GM21447 (cell line): Measurements from ENCODE around the gene SCAPER.

Experiments used
- ATAC-seq: cut with Tn5 transposase; IDR thresholded peaks from one replicate; pipeline ENCODE4 v1.9.1; 2021; ENCODE audit not compliant: unreplicated experiment

Gene SCAPER, protein sequence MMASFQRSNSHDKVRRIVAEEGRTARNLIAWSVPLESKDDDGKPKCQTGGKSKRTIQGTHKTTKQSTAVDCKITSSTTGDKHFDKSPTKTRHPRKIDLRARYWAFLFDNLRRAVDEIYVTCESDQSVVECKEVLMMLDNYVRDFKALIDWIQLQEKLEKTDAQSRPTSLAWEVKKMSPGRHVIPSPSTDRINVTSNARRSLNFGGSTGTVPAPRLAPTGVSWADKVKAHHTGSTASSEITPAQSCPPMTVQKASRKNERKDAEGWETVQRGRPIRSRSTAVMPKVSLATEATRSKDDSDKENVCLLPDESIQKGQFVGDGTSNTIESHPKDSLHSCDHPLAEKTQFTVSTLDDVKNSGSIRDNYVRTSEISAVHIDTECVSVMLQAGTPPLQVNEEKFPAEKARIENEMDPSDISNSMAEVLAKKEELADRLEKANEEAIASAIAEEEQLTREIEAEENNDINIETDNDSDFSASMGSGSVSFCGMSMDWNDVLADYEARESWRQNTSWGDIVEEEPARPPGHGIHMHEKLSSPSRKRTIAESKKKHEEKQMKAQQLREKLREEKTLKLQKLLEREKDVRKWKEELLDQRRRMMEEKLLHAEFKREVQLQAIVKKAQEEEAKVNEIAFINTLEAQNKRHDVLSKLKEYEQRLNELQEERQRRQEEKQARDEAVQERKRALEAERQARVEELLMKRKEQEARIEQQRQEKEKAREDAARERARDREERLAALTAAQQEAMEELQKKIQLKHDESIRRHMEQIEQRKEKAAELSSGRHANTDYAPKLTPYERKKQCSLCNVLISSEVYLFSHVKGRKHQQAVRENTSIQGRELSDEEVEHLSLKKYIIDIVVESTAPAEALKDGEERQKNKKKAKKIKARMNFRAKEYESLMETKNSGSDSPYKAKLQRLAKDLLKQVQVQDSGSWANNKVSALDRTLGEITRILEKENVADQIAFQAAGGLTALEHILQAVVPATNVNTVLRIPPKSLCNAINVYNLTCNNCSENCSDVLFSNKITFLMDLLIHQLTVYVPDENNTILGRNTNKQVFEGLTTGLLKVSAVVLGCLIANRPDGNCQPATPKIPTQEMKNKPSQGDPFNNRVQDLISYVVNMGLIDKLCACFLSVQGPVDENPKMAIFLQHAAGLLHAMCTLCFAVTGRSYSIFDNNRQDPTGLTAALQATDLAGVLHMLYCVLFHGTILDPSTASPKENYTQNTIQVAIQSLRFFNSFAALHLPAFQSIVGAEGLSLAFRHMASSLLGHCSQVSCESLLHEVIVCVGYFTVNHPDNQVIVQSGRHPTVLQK (N-terminal part only)

DNA sequence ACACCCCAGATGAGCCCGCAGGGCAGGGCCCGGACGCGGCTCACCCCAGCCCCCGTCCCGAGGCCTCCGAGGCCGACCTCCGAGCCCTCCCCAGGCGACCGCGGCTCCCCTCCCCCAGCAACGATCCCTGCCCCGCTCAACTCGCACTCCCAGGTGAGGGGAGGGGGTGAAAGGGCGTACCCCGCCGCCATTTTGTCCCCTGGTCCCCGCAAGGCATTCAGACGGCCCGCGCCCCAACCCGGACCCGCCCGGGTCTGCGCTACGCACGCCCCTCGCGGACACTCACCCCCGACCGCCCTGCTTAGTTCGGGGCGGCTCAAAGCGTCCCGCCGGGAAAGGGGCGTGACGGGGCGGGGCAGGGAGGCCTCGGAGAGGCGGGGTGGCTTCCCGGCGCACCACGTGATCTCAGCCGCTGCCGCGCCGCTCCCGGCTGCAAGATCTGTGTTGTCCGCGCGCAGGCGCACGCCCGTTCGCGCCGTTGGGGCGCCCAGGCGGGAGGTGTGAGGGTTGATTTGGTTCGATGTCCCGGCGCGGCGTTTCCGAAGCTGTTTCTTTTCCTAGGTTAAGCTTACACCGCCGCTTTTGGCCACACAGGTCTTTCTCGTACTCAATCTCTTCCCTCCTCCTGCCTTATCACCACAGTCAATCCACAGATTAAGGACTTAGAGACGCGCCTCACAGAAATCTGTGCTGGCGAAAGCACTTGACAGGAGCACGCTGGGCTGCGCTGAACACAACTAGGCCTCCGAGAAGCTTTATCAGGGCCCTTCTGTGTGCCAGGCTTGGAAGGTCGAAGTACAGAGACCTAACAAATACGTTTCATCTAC is at the start of gene SCAPER:
Gene SCAPER (minus strand): TSS at position 328 of the 827 bp plus-strand sequence. CDS start 21,523 bp downstream, outside the sequence.
- peak; percentile 78 for ATAC-seq

DNA sequence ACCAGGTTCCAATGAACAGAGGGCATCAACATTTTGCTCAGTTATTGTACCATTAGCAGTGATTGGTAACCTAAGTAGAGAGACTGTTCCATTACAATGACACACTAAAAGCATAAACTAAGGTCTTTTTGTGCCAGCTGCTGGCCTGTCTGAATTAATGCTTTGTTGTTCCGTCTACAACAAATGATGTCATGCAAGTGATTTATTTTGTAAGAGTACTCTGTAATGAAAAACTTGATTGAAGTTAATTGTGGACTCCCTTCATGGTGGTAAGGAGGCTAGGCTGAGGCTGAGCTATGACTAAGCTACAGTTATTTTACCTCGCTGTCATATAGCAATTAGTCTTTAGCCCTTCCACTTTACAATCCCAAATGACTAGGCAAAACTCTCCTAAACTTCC is 49.6 kb upstream of the SCAPER start:
- no peak for ATAC-seq

DNA sequence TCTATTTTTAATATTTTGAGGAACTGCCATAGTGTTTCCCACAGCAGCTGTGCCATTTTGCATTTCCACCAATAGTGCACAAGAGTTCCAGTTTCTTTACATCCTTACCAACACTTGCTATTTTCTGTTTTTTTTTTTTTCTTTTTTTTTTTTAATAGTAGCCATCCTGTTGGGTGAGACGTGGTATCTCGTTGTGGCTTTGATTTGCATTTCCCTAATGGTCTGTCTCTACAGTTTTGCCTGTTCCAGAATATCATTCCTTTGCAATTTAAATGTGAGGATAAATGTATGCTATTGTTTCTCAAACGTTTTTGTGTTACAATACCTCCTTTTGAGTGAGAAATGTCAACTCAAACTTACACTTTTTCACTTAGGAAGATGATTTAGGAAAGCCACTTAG is 48.8 kb upstream of the SCAPER start:
- ATAC-seq, result no peak

DNA sequence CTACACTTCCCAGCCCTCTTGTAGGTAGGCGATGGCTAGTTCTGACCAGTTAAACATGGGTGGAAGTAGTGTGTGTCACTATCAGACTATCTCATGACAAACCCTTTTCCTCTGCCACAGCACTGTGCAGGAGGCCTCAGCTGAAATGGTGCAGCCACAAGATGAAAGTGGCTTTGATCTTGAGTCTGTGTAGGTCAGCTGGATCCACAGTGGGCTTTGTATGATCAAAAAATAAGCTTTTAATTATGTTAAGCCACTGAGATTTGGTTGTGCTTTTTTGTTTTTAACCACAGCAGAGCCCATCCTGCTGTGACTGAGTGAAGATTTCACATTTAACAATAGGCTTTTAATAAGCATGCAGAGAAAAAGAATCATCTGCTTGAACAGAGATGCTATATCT is 46.1 kb upstream of the SCAPER start:
- no peak for ATAC-seq

DNA sequence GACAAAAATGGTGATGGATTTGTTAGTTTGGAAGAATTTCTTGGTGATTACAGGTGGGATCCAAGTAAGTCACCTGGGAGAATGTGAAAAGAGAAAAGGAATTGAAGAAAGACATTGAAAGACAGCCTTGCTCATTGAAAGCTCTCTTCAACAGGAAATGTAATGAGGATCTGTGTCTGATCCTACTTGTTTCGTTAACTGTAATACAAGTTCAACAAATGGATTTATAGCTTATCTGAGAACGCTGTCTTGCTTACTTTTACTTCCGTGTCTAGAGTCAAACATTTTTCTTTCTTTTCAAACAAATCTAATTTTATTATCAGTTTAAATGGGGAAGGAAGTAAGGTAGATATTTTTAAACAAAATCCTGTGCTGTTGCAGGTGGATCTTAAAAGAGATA is 42.3 kb upstream of the SCAPER start:
- ATAC-seq, result no peak

DNA sequence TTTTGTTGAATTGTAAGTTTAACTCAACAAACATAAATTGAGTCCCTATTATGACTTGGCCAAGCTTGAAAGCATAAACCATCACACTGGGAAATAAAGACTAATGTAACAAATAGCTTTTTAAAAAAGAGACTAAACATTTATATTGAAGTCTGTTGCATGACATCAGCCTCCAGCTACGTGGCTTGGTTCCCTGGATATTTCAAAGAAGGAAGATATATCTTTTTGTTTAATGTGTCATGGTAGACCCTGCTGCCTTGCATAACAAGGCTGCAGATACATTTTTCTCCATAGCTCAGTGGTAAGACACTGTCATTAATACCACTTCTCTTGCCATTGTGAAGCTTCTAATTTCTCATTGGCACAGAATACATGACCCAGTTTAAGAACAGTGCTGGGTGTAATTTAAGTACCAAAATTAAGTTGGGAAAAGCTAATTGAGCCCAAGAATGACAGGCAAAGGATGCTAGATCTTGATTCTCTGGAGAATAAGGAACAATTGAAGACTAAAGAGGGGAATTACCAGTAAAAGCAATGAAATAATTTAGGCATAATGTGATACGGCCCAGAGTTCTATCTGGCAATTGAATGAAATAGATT is 40.5 kb upstream of the SCAPER start:
- no peak for ATAC-seq

DNA sequence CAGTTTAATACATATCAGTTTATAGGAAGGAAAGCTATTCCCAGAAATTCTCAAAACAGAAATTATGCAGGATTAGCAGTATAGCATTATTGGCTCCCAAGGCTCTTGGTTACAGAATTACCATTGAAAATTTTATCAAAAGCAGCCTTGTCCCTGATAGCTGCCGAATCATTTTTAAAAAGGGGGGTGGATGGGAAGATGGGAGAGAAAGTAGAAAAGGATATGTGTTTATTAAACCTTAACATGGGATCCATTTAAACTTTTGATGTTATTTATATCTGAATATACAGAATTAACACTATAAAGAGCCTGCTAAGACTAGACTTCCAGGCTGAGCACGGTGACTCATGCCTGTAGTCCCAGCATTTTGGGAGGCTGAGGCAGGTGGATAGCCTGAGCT is 37.2 kb upstream of the SCAPER start:
- ATAC-seq, result no peak

DNA sequence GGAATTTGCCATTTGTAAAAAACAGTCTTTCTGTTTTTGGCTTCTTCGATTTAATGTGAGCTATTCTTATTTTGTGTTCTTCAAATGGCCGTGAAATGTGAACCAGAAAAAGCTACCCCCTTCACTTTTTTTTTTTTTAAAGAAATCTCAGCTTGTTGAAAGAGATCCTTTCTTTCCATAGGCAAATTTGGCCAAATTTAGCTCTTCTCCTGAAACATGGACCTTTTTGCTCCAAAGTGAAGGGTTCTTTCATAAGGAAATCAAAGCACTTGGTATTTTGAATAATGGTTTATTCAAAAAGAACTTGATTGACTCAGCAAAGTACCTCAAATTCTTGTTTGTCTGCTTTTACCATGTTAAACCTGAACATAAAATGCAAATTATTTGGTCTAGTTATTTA is 36.5 kb upstream of the SCAPER start:
- ATAC-seq, result no peak

DNA sequence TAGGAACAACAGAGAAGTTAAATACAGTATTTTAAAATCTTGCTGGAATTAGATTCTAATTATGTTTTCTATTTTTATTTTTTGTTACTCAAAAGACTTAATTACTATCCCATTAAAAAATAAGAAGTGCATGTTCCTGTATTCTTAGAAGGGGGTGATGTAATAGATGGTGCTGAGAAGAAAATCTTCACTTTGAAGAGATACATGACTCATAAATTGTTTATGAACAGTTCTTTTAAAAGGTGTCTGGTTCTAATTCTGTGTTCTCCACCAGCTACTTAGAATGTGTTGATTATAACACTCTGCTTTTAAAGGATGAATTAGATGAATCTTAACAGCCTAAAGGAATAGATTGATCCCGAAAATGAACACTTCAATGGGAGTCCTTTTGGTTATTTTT is 34.6 kb upstream of the SCAPER start:
- no peak for ATAC-seq

DNA sequence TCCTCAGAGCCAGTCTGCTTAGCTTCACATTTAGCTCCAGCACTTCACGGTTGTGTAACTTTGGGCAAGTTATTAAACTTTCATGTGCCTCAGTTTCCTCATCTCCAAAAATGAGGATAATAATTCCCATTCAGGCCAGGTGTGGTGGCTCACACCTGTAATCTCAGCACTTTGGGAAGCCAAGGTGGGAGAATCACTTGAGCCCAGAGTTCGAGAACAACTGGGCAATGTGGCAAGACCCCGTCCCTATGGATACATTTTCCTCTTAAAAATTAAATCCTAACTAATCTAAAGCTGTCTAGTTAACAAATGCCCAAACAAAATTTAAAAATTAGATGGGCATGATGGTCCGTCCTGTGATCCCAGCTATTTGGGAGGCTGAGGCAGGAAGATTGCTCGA is 33.6 kb upstream of the SCAPER start:
- ATAC-seq, result no peak

DNA sequence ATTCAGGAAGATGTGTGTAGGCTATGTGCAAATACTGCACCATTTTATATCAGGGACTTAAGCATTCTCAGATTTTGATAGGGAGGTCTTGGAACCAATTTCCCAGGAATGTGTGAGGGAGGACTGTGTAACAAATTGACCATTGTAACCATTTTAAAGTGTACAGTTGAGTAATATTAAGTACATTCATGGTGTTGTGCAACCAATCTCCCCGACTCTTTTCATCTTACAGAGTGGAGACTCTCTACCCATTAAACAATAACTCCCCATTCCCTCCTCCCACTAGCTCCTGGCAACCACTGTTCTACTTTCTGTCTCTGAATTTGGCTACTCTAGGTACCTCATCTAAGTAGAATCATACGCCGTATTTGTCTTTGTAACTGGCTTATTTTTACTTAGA is 31.5 kb upstream of the SCAPER start:
- no peak for ATAC-seq

DNA sequence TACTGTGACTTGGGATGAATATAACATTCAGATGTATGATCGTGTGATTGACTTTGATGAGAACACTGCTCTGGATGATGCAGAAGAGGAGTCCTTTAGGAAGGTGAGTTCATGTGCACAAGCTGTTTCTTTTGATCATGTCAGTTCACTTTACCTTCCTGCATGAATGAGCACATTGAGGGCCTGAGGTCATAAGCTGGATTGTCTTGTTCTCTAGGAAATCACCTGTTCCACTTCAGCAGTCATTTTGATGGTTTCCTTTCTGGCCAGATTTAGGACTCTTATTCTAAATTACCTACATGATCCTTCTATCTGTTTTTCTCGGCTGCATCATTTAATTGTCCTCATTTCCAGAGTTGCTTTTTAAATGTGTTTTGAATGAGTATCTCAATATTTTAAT is 30.5 kb upstream of the SCAPER start:
- no peak for ATAC-seq

DNA sequence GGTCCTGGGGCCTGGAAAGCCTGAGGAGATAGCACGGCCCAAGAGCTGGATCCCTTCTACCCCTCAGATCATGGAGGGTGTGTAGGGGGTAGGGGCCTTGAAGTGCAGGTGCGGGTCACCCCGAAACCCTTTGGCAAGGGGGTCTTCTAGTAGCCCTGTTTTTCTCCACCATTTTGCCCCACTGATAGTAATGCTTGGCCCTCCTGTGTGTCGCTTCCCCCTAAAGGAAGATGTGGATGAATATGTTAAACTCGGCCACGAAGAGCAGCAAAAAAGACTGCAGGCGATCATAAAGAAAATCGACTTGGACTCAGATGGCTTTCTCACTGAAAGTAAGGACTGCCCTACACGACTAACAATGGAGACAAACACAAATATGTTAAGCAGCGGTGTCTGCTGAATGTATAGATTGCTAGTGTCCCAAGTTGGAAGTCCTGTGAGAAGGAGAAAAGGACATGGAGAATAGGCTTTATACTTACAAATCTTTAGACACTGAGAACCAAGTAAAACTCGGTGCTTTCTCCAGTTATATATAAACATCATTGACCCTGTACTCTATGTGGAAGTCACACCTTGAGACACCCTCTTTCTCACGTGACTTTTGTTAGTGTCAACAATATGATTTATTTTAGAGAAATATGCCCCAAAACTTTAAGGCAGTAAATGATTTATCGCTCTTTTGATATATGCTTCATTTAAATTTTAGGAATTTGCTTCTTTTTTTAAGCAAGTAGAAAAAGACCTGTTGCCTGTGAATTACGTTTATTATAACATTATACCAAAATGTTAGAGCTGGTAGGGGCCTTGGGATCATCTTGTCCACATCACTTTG is 27.2 kb upstream of the SCAPER start:
- ATAC-seq, result peak; percentile 6

DNA sequence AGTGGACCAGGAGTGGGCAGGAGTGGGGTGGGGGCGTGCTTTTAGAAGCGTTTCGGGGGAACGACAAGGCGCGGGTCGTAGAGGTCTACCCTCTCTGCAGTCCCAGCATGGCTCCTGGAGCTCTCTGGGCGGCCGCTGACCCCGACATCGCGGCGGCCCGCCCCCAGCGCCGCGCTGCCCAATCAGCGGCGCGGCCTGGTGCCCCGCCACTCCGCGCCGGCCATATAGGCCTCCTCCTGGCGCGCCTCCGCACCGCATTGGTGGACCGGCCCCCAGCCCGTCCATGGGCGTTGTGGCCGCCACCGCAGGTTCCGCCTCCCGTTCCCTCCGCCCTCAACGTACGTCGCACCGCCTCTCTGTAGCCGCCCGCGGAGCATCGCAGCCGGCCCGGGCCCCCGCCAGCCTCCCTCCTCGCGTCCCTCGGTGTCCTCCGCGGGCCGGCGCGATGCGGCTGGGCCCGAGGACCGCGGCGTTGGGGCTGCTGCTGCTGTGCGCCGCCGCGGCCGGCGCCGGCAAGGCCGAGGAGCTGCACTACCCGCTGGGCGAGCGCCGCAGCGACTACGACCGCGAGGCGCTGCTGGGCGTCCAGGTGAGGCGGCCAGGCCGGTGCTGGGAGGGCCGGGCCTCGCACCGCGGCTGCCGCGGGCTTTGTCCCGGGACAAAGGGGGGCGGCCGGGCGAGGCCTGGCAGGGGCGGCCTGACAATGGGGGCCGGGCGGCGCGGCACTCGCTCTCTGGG is 26.4 kb upstream of the SCAPER start, which contains the start of gene RCN2:
Gene RCN2 (plus strand): TSS at position 353 of the 738 bp plus-strand sequence. CDS start 93 bp downstream, at position 446.
- peak; percentile 94 for ATAC-seq

DNA sequence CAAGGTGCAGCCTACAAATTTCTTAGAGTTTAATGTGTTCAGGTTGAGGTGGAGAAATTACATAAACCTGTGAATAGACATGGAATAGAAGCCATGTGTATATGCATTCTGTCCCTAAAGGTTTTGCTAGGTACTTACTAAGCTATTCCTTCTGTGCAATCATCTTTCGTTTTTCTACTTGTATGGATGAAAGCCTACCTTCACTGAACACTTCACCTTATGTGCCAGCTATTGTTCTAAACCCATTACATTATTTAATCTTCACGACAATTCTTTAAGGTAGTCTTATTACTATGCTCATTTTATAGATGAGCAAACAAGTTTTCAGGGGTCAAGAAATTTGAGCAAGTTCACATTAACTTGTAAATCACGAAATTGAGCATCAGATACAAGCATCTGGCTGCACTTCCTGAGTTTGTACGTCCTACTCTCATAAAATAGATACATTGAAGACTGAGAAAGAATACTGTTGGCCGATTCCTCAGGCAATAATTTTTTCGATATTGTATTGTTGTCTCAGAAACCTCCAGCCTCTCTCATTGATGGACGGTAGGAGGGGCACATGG is 25.8 kb upstream of the SCAPER start:
- ATAC-seq, result no peak

DNA sequence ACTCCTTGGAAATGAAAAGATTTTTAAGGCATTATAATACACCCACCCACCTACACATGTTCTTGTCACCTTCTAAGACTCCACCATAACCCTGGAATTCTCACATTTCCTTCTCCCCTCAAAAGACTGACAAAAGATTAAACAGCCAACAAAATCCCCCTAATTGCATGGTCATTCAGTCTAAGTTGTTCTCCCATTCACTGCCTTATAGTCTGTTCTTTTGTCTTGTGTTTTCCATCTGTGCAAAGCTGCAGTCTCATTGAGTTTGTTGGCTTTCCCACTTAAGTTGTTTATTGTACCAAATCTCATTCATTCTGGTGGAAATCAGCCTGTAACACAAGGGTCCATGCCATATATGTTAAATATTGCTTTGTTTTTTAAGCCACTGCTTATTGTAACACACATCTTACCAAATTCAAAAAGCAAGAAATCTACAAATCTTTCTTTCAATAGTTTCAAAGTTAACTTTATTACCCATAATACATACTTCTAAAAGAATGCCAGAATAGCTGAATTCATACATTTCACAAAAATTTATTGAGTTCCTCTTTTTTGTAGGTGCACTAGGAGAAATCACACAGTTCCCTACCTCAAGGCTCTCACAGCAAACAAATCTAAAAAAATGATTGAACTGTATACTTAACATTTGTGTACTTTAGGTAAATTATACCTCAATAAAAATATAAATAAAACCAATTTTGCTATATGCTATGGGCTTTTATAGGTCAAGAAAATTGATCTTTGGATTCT is 24.0 kb upstream of the SCAPER start:
- no peak for ATAC-seq

DNA sequence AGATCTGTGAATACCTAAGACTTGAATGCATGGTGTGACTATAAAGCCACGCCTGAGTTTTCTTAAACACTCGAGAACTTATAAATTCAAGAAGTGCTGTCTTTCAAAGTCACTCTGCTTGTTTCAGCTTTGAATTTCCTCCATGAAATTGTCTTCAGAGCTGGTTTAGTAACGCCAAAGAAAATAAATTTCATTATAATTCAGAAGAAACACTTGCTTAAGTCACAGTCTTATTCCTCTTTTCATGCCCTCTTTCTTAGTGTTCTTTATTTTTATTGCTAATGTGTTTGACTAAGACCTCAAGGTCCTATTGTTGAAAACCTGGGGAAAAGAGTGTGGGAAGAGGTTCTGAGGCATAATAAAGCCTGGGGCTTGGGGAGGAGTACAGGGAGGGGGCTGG is 23.1 kb upstream of the SCAPER start:
- ATAC-seq, result no peak
